Vagina (tissue), 2 donors: Measurements from ENCODE around the gene TRDN.

Experiments used
- POLR2A ChIP-seq, 2 donors: fragments of 450-650 bp; IDR thresholded peaks; one replicate each; pipeline ENCODE4 v1.6.1; 2017; ENCODE audit warnings: antibody characterized with exemption in 2 of 2, mild to moderate bottlenecking in 2 of 2, moderate library complexity in 2 of 2
- POLR2AphosphoS5 ChIP-seq, 2 donors: sonication (generic); formaldehyde crosslinking; IDR thresholded peaks; one replicate each; pipeline ENCODE4 v1.9.0; 2017; ENCODE audit warnings: antibody characterized with exemption in 2 of 2, mild to moderate bottlenecking in 2 of 2, low read depth in 1 of 2; ENCODE audit not compliant: insufficient read depth in 1 of 2
- TF ChIP-seq, protein P1 (sequence below), 3 experiments: fragments of 450-650 bp in 2 of 3; fragments of 200-600 bp in 1 of 3; sonication (generic) in 1 of 3; IDR thresholded peaks; one replicate each; pipeline ENCODE4 v1.5.1; 2017 to 2019; ENCODE audit warnings: antibody characterized with exemption in 3 of 3, mild to moderate bottlenecking in 2 of 3, moderate library complexity in 2 of 3

DNA sequence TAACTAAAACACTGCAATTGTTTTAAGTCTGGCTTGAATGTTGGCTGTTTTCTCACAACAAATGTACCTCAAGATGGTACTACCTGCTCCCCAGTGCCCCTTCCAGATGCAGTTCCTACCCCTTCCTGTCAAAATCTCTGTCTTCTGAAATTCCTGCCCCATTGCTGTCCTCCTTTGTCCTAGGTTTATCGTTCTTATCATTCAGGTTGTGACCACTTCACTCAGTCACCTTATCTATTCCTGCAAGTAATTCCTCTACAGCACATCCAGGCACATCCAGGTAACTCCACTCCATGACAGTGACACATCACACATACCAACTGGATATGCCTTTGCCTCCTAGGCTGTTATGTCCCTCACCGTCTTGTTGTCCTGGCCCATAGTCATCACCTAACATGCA, 90.2 kb downstream of the TRDN start:
- TF ChIP-seq, protein P1, sequence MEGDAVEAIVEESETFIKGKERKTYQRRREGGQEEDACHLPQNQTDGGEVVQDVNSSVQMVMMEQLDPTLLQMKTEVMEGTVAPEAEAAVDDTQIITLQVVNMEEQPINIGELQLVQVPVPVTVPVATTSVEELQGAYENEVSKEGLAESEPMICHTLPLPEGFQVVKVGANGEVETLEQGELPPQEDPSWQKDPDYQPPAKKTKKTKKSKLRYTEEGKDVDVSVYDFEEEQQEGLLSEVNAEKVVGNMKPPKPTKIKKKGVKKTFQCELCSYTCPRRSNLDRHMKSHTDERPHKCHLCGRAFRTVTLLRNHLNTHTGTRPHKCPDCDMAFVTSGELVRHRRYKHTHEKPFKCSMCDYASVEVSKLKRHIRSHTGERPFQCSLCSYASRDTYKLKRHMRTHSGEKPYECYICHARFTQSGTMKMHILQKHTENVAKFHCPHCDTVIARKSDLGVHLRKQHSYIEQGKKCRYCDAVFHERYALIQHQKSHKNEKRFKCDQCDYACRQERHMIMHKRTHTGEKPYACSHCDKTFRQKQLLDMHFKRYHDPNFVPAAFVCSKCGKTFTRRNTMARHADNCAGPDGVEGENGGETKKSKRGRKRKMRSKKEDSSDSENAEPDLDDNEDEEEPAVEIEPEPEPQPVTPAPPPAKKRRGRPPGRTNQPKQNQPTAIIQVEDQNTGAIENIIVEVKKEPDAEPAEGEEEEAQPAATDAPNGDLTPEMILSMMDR (IDR thresholded peaks at IDR 0.05): no peak
- TF ChIP-seq POLR2AphosphoS5 (IDR thresholded peaks at IDR 0.05; ENCODE audit: insufficient read depth in 1 of 2, low read depth in 1 of 2) (no peak), POLR2A (IDR thresholded peaks at IDR 0.05) (no peak)
